ENCODE results near the gene NDUFAF8. TPM values are rescaled to one million over a fixed set of nuclear protein-coding genes. Genes with fewer than 3 reads are reported as not detected.

The NDUFAF8 gene
- total RNA-seq, 1 experiment from 2014 or later: 102 TPM

- H3K36me3 ChIP-seq (ENCODE audit: control insufficient read depth in 1 of 2, insufficient read depth in 2 of 2, low read length in 2 of 2): peaks cover 3 to 5% of the 10 kb centered on the region in 2 experiments
- no peaks in the 10 kb centered on the region for H3K79me2 ChIP-seq (ENCODE audit: insufficient read depth, low read length)
- BruUV-seq (replicated peaks): no TSS peak
- POLR2A ChIA-PET: no interaction called here
- TF ChIP-seq TCF7L2 (IDR thresholded peaks at IDR 0.05; ENCODE audit: borderline replicate concordance, extremely low read depth, insufficient read depth, insufficient read length) (no peak), FOSL1 (IDR thresholded peaks at IDR 0.05; ENCODE audit: low read depth) (no peak), JUND (IDR thresholded peaks at IDR 0.05) (no peak), ELF1 (IDR thresholded peaks at IDR 0.05; ENCODE audit: borderline replicate concordance, low read depth) (no peak), POLR2AphosphoS5 (IDR thresholded peaks at IDR 0.05; ENCODE audit: low read depth, low read length) (no peak), CEBPB (IDR thresholded peaks at IDR 0.05; ENCODE audit: low read depth) (no peak), EZH2 (IDR thresholded peaks at IDR 0.05) (no peak), YY1 (IDR thresholded peaks at IDR 0.05; ENCODE audit: extremely low read depth, insufficient replicate concordance, low read depth, low read length) (no peak), MAX (IDR thresholded peaks at IDR 0.05) (no peak), POLR2A (IDR thresholded peaks at IDR 0.05; ENCODE audit: borderline replicate concordance, extremely low read depth, insufficient read depth, insufficient read length) (no peak), ZBTB33 (IDR thresholded peaks at IDR 0.05; ENCODE audit: extremely low read depth, insufficient replicate concordance, low read length) (no peak), EZH2phosphoT487 (IDR thresholded peaks at IDR 0.05; ENCODE audit: borderline replicate concordance) (no peak), ZNF274 (IDR thresholded peaks at IDR 0.05; ENCODE audit: low read depth, low read length) (no peak), ATF3 (IDR thresholded peaks at IDR 0.05) (no peak), EGR1 (IDR thresholded peaks at IDR 0.05; ENCODE audit: low read depth) (no peak)
- H3K9me2 ChIP-seq (ENCODE audit: insufficient read depth): no peaks in the 10 kb centered on the region
- no peak overlapping the region for H3K4me3 ChIP-seq (replicated peaks in 1 of 2; ENCODE audit: low read depth in 1 of 2, low read length in 2 of 2)
- no peaks in the 10 kb centered on the region for H3K9me3 ChIP-seq (ENCODE audit: control insufficient read depth in 1 of 2, insufficient read depth in 1 of 2, low read depth in 1 of 2, low read length in 2 of 2)
- H3K4me1 ChIP-seq (ENCODE audit: control insufficient read depth in 1 of 2, insufficient read depth in 2 of 2, low read length in 2 of 2): peaks cover 0 to 8% of the 10 kb centered on the region in 2 experiments; a peak in 1 of 4 replicates
- intact Hi-C loops (cut with micrococcal nuclease): no loop called here
- CTCF ChIA-PET: interaction anchor here (0.9 to 1.1 kb wide), 2 partner anchors 25 to 55 kb away, joined by 3 read pairs; no protein-coding TSS in a partner anchor
- H4K20me1 ChIP-seq (ENCODE audit: insufficient read depth): no peaks in the 10 kb centered on the region
- no peak overlapping the region for H3K4me2 ChIP-seq (ENCODE audit: low read length)
- ATAC-seq (no peak), DNase-seq (ENCODE audit: low read depth, low spot score) (no peak)
- no peak overlapping the region for H3K9ac ChIP-seq (ENCODE audit: low read length)
- no peaks in the 10 kb centered on the region for H3K27me3 ChIP-seq (ENCODE audit: insufficient read depth, low read length)
- RAD21 ChIA-PET (ENCODE audit: low non-redundant PET in 1 of 2, low total read pairs in 2 of 2, uncharacterized antibody in 2 of 2, unreplicated experiment in 2 of 2): no interaction called here
- H3K27ac ChIP-seq (ENCODE audit: low read depth, low read length): no peak overlapping the region
- no peak overlapping the region for H2AFZ ChIP-seq (ENCODE audit: low read depth, low read length, poor library complexity, severe bottlenecking)
Observed at GRCh38 chr17:81197831-81198490, 41.2 kb upstream of the NDUFAF8 start.

All from HCT116 (cell line).